GM15510 (cell line): ENCODE results near the gene MACROD1.

Source experiments
- POLR2A ChIP-seq: IDR thresholded peaks from 3 replicates; pipeline ENCODE4 v1.6.1; 2011; ENCODE audit warnings: borderline replicate concordance; ENCODE audit not compliant: insufficient read length; ENCODE audit errors: extremely low read depth

The MACROD1 gene

DNA sequence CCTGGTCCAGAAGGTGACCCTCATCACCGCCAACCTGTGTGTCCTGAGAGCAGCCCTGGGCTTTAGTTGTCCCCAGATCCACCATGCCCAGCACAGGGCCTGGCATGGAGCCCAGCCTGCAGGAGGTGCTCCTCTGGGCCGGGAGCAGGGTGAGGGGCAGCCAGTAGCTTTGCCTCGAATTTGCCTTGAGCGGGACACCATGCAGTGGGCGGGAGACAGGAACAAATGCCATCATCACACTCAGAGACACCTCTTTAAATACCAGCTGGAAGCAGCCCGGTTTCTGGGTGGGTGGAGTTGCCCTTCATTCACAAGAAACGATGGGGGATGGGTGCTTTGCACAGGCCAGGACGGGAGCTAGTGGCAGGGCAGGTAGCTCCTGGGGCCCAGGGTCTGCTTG lies 110.8 kb downstream of the MACROD1 start:
- TF ChIP-seq POLR2A = no peak

- TF ChIP-seq POLR2A = no peak
Observed at GRCh38 chr11:64053699-64054098, 112.2 kb downstream of the MACROD1 start.

DNA sequence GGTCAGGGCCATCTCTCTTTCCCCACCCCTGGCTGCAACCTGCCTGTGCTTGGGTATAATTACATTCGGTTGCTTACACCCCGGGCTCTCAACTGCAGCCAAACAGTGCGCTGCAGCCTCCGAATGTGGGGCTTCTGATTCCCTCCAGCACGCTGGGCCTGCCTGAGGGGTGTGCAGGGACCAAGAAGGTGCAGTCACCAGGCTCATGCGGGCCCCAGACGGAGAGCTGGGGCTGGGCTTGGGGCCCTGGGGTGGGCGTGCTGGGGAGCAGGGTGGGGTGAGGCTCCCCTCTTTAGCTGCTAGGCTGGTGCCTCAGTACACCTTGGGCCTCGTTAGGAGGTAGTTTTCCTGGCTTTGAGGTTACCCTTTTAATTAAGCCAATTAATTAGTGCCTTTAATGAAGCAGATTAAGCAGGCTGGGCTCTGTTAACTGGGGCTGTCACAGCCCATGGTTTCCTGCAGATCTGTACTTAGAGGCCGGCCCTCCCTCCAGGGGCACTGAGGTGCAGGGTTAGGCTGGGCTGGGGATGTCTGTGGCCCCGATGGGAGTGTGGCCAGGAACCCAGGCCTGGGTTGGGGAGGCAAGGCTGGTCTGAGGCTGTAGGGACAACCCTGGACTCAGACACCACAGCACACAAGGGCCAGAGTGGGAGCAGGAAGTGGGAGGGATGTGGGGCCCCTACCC lies 112.8 kb downstream of the MACROD1 start:
- TF ChIP-seq POLR2A = no peak

GRCh38 chr11:64052436-64052835 lies 113.5 kb downstream of the MACROD1 start:
- TF ChIP-seq POLR2A = no peak

GRCh38 chr11:64051297-64051696 lies 114.6 kb downstream of the MACROD1 start:
- no peak for TF ChIP-seq POLR2A

- no peak for TF ChIP-seq POLR2A
Observed at GRCh38 chr11:64049509-64049908, 116.4 kb downstream of the MACROD1 start.

- no peak for TF ChIP-seq POLR2A
Observed at GRCh38 chr11:64048042-64048854, 117.7 kb downstream of the MACROD1 start.

GRCh38 chr11:64045700-64046099 lies 120.2 kb downstream of the MACROD1 start:
- no peak for TF ChIP-seq POLR2A

DNA sequence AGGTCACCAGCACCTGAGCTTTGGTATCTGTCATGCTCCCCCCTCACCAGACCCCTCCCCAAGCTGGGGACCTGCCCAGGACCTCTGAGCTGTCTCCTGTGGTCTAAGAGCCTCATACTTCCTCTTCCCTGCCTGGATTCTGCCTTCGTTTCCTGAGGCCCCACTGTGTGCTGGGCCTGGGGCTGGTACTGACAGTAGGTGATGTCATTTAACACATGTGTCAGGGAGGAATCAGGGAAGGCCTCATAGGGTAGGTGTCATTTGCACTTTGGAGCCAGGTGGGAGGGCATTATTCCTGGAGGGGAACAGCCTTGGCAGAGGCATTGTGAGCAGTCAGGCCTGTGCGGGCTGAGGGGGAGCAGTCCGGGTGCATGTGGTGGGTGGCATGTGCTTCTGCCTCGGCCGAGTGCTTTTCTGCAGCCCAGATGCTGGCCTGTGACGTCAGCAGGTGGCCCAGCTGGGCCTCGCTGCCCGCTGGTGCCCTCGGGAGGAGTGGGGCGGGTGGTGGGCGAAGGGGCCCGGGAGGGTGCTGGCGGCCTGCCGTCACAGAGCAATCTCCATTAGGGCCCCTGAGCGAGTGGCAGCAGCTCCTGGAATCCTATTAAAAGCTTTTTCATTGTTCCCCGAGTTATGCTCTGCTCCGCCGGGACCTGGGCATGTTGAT lies 121.1 kb downstream of the MACROD1 start:
- TF ChIP-seq POLR2A = no peak

DNA sequence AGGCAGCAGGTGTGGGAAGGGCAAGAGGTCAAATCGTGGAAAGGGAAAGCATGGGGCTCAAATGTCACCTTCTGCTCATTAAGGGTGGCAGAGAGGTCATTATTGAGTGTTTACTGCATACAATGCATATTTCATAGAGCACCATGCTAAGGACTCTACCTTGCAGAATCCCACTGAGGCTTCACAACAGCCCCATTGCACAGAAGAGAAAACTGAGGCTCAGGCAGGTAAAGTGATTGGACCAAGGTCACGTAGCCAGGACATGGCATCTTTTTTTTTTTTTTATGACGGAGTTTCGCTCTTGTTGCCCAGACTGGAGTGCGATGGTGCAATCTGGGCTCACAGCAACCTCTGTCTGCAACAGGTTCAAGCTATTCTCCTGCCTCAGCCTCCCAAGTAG lies 122.4 kb downstream of the MACROD1 start:
- TF ChIP-seq POLR2A = no peak

- TF ChIP-seq POLR2A = no peak
Observed at GRCh38 chr11:64042301-64042700, 123.6 kb downstream of the MACROD1 start.

GRCh38 chr11:64041846-64042245 lies 124.1 kb downstream of the MACROD1 start:
- TF ChIP-seq POLR2A = no peak

DNA sequence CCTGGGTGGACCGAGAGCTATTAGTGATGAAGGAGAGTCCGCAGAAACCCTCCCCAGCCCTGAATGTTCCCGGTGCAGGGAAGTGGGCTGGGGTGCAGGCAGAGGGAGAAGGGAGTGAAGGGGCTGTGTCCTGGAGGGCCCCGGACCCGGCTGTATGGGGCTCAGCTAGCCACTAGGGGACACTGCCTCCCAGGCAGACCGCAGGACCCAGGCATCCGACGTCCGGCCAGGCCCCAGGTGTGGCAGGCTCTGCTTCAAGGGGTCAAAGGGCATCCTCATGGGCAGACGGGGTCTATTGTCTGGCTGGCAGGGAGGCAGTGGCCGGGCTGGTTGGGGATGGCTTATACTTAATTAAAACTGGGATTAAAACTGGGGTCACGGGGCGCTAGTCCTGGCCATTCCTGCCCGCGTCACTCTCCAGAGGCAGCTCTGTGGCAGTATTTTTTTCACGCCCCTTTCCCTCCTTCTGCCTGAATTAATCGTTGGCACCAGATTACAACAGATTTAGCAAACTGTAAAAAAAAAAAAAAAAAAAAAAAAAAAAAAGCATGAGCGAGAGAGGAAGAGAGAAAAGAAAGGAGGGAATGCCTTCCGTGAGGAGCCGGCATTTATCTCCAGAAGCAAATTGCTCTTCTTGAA lies 125.1 kb downstream of the MACROD1 start:
- TF ChIP-seq POLR2A = no peak

GRCh38 chr11:64039012-64039665 lies 126.8 kb downstream of the MACROD1 start:
- TF ChIP-seq POLR2A = no peak
